ENCODE results near the gene CPAMD8.

CPAMD8 gene

DNA sequence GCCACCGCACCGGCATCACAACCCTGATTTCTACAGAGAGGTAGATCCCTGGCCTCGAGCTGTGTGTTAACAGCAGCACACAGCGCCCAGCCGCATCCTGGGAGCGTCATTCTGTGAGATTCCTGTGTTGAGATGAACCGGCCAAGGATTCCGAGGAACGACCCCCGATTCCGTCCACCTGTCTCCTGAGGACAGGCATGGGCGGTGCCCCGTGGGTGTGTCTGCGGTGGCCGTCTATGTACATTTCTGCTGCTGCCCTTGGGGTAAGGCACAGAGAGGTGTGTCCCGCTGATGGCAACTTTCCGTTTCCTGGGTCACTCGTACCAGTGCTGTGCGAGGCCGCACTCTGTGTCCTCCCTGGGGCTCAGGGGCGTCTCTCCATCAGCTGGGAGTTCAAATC is 153.9 kb downstream of the CPAMD8 start:
- peaks cover 11% of the 10 kb centered on the region for H3K9me3 ChIP-seq (ENCODE audit: low read length)
- no peak overlapping the region for H2AFZ ChIP-seq (ENCODE audit: low read depth, low read length)
- H3K4me3 ChIP-seq (ENCODE audit: low read length): no peak overlapping the region
- no peaks in the 10 kb centered on the region for H3K27me3 ChIP-seq (ENCODE audit: insufficient read depth, low read length)
- H3K4me1 ChIP-seq (ENCODE audit: insufficient read depth, low read length): no peaks in the 10 kb centered on the region
- peaks cover 66% of the 10 kb centered on the region for H3K36me3 ChIP-seq (ENCODE audit: insufficient read depth, low read length)

DNA sequence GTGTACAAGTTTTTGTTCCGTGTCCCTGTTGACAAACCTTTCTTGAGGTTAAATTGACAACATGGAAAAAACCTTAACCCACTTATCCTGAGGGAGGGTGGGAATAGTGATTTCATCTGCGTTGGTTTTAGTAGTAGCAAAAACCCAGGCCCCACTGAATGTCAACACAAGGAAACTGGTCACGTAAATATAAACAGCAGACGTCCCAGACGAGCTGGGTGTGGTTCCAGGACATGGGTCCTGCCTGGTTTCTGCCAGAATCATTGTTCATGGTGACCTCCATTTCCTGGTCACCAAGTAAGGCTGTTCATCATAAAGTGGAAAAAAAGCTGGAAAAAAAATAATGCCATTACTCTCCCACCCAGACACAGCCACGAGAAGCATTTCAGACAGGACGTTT is 154.7 kb downstream of the CPAMD8 start:
- peaks cover 9% of the 10 kb centered on the region for H3K9me3 ChIP-seq (ENCODE audit: low read length)
- no peak overlapping the region for H3K4me3 ChIP-seq (ENCODE audit: low read length)
- H3K27me3 ChIP-seq (ENCODE audit: insufficient read depth, low read length): no peaks in the 10 kb centered on the region
- H2AFZ ChIP-seq (ENCODE audit: low read depth, low read length): no peak overlapping the region
- no peaks in the 10 kb centered on the region for H3K4me1 ChIP-seq (ENCODE audit: insufficient read depth, low read length)
- H3K36me3 ChIP-seq (ENCODE audit: insufficient read depth, low read length): peaks cover 66% of the 10 kb centered on the region

DNA sequence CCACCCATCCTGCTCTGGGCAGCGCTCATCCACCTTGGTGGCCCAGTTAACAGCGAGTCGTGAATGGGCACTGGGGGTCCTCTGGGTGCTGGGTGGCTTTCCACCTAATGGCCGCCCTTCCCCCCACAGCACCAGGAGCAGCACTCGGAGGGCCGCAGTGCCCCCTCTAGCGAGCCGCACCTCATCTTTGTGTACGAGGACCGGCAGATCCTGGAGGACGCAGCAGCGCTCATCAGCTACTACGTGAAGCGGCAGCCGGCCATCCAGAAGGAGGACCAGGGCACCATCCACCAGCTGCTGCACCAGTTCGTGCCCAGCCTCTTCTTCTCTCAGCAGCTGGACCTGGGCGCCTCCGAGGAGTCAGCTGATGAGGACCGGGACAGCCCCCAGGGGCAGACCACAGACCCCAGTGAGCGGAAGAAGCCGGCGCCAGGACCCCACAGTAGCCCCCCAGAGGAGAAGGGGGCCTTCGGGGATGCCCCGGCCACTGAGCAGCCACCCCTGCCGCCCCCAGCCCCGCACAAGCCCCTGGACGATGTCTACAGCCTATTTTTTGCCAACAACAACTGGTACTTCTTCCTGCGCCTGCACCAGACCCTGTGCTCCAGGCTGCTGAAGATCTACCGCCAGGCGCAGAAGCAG is 157.2 kb downstream of the CPAMD8 start:
- Histone ChIP-seq H3K27me3 (ENCODE audit: insufficient read depth, low read length) (no peaks in the 10 kb centered on the region), H3K4me1 (ENCODE audit: insufficient read depth, low read length) (no peaks in the 10 kb centered on the region), H3K4me3 (ENCODE audit: low read length) (no peak overlapping the region), H2AFZ (ENCODE audit: low read depth, low read length) (no peak overlapping the region), H3K36me3 (ENCODE audit: insufficient read depth, low read length) (peaks cover 69% of the 10 kb centered on the region), H3K9me3 (ENCODE audit: low read length) (peaks cover 6% of the 10 kb centered on the region)

DNA sequence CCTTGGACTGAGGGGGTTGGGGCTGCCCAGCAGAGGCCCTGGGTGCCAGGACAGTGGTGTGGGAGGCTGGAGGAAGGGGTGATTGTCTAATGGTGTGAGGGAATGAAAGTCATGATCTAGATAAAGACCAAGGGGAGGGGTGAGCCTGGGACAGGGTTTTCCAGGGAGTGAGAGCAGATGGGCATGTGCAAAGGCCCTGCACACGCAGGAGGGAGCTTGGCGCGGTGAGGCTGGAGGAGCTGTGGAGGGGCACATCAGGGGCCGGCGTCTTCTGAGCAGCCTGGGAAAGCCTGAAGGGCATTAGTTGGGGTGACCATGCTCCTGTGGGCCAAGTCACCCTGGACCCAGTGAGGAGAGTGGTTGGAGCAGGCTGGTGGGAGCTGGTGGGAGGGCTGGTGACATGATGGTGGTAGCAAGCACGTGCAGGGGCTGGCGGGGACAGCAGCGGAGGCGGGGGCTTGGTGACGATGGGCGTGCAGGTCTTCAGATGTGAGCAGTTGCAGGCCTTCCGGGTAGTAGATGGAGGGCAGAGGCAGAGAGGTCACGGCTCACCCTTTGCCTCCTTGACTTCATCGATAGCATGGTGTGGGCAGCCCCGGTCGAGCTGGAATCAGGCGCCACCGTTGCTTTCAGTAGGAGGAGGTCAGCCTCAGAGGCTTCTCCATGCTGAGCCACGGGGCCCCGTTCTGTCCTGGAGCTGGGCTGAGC is 158.0 kb downstream of the CPAMD8 start:
- Histone ChIP-seq H3K9me3 (ENCODE audit: low read length) (peaks cover 4% of the 10 kb centered on the region), H3K4me1 (ENCODE audit: insufficient read depth, low read length) (no peaks in the 10 kb centered on the region), H2AFZ (ENCODE audit: low read depth, low read length) (no peak overlapping the region), H3K36me3 (ENCODE audit: insufficient read depth, low read length) (peaks cover 71% of the 10 kb centered on the region), H3K27me3 (ENCODE audit: insufficient read depth, low read length) (no peaks in the 10 kb centered on the region), H3K4me3 (ENCODE audit: low read length) (no peak overlapping the region)

DNA sequence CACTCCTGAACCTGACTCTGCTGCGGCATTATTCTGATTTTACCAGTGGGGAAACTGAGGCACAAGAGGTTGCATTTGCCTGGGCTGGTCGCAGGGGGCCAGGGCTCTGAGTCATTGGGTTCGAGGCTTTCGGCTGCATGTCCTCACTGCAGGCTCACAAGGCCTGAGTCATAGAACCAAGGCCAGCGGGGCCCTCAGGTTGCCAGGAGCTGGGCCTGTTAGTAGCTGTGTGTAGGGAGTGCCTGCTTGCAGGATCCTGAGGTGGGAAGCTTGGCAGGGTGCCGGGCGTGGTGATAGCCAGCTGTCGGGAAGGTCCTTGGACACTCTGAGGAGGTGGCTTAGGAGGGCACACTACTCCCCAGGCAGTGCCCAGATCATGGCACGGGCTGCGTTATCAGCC is 159.4 kb downstream of the CPAMD8 start:
- no peaks in the 10 kb centered on the region for H3K9me3 ChIP-seq (ENCODE audit: low read length)
- no peaks in the 10 kb centered on the region for H3K4me1 ChIP-seq (ENCODE audit: insufficient read depth, low read length)
- no peaks in the 10 kb centered on the region for H3K27me3 ChIP-seq (ENCODE audit: insufficient read depth, low read length)
- no peak overlapping the region for H2AFZ ChIP-seq (ENCODE audit: low read depth, low read length)
- H3K36me3 ChIP-seq (ENCODE audit: insufficient read depth, low read length): peaks cover 76% of the 10 kb centered on the region
- H3K4me3 ChIP-seq (ENCODE audit: low read length): no peak overlapping the region

DNA sequence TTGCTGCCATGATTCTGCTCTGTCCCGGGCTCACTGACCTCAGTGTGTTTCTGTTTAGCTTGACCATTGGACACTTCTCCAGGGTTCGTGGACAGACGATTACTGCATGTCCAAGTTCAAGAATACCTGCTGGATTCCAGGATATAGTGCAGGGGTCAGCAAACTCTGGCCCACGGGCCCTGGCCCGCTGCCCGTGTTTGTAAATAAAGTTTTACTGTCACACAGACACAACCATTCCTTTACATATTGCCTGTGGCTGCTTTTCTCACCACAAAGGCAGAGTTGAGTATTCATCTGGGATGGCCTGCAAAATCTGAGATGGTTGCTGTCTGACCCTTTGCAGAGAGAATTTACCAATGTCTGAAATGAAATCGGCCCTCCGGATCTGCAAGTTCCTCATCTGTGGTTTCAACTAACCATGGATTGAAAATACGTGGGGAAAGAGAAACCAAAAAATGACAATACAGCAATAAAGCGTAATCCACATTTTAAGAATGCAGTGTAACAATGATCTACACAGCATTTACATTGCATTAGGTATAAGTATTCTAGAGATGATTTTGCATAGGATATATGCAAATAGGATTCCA is 163.7 kb downstream of the CPAMD8 start:
- H3K4me1 ChIP-seq (ENCODE audit: insufficient read depth, low read length): no peaks in the 10 kb centered on the region
- H2AFZ ChIP-seq (ENCODE audit: low read depth, low read length): no peak overlapping the region
- no peak overlapping the region for H3K4me3 ChIP-seq (ENCODE audit: low read length)
- no peaks in the 10 kb centered on the region for H3K9me3 ChIP-seq (ENCODE audit: low read length)
- no peaks in the 10 kb centered on the region for H3K27me3 ChIP-seq (ENCODE audit: insufficient read depth, low read length)
- H3K36me3 ChIP-seq (ENCODE audit: insufficient read depth, low read length): peaks cover 58% of the 10 kb centered on the region

DNA sequence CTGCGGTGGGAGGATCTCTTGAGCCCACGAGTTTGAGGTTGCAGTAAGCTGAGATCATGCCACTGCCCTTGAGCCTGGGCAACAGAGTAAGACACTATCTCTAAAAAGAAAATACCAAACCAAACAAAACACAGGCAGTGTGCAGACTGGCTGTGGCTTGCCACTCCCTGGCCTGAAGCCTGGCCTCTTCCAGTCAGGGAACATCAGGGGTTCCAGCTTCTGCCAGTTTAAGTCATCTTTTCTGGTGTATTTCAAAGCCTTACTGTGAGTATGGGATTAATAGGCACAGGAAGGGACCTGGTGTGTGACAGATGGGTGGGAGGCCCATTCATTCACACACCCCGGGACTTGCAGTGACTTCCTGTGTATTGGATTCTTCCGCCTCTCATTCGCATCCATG is 164.8 kb downstream of the CPAMD8 start:
- Histone ChIP-seq H3K27me3 (ENCODE audit: insufficient read depth, low read length) (no peaks in the 10 kb centered on the region), H3K36me3 (ENCODE audit: insufficient read depth, low read length) (peaks cover 53% of the 10 kb centered on the region), H2AFZ (ENCODE audit: low read depth, low read length) (no peak overlapping the region), H3K4me1 (ENCODE audit: insufficient read depth, low read length) (no peaks in the 10 kb centered on the region), H3K9me3 (ENCODE audit: low read length) (no peaks in the 10 kb centered on the region), H3K4me3 (ENCODE audit: low read length) (no peak overlapping the region)

DNA sequence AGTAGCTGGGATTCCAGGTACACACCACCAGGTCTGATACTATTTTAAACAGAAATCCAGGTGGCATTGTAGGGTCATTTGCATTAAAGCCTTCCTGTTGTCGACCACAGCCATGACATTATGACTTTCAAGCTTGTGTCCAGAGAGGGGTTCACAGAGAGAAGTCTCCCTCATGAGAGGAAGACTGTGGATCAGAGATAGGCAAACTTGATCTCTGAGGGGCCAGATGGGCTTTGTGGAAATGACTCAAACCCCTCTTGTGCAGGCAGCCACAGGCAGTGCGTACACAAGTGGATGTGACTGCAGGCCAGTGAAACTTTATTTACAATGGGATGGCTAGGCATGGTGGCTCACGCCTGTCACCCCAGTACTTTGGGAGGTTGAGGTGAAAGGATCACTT is 165.6 kb downstream of the CPAMD8 start:
- Histone ChIP-seq H2AFZ (ENCODE audit: low read depth, low read length) (no peak overlapping the region), H3K4me1 (ENCODE audit: insufficient read depth, low read length) (no peaks in the 10 kb centered on the region), H3K36me3 (ENCODE audit: insufficient read depth, low read length) (peaks cover 49% of the 10 kb centered on the region), H3K27me3 (ENCODE audit: insufficient read depth, low read length) (no peaks in the 10 kb centered on the region), H3K4me3 (ENCODE audit: low read length) (no peak overlapping the region), H3K9me3 (ENCODE audit: low read length) (no peaks in the 10 kb centered on the region)

DNA sequence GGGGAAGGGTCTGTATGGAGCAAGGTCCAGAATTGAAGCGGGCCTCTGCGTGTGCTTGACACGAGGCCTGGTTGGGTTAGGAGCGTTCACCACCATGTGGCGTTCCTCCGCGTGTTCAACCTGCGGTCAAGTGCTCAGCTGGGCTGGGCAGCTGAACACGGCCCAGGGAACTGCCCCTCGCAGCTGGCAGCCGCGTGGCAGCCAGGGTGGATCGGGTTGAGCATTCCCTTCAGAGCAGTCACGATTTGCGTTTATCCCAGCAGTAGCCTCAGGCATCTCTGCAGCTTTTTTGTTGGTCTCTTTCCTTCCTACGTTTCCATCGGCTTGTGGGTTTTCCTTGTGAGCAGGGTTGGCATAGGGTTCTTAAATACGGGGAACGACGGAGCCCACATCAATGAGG is 166.5 kb downstream of the CPAMD8 start:
- Histone ChIP-seq H3K9me3 (ENCODE audit: low read length) (no peaks in the 10 kb centered on the region), H3K4me1 (ENCODE audit: insufficient read depth, low read length) (no peaks in the 10 kb centered on the region), H3K27me3 (ENCODE audit: insufficient read depth, low read length) (no peaks in the 10 kb centered on the region), H3K36me3 (ENCODE audit: insufficient read depth, low read length) (peaks cover 42% of the 10 kb centered on the region), H3K4me3 (ENCODE audit: low read length) (no peak overlapping the region), H2AFZ (ENCODE audit: low read depth, low read length) (no peak overlapping the region)

DNA sequence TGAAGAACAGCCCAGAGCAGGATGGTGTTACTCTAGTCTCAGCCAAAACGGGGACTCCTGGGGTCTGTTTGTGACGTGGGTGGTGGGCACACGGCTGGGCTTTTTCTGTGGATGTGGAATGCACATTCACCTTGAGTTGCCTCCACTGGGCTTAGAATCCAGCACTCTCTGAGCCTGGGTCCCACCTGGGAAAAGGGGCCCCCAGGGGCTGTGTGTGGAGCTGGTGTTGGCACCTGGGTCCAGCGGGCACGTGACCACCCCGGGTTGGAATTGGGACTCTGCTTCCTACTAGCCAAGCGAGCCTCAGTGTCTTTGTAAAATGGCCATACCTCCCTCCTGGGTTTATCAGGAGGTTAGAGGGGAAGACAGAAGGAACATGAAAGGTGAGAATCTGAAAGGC is 167.0 kb downstream of the CPAMD8 start:
- Histone ChIP-seq H3K9me3 (ENCODE audit: low read length) (no peaks in the 10 kb centered on the region), H3K4me3 (ENCODE audit: low read length) (no peak overlapping the region), H3K4me1 (ENCODE audit: insufficient read depth, low read length) (no peaks in the 10 kb centered on the region), H2AFZ (ENCODE audit: low read depth, low read length) (no peak overlapping the region), H3K27me3 (ENCODE audit: insufficient read depth, low read length) (no peaks in the 10 kb centered on the region), H3K36me3 (ENCODE audit: insufficient read depth, low read length) (peaks cover 45% of the 10 kb centered on the region)

DNA sequence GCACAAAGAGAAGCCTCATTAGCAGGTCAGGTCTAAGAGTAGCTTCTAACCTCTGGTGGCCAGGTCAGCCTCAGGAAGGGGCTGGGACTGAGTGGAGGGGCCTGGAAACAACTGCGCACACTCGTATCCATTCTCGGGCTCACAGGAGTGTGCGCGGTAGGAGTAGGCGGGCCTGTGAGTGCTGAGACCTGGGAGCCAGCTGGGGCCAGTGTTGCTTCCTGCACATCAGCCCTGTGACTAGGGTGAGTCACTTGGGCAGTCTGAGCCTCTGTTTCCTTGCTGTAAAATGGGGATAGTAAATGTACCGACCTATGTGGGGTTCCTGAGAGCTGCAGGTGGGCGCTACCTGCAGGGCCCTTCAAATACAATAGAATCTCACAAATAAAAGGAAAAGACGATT is 170.5 kb downstream of the CPAMD8 start:
- Histone ChIP-seq H3K4me1 (ENCODE audit: insufficient read depth, low read length) (no peaks in the 10 kb centered on the region), H2AFZ (ENCODE audit: low read depth, low read length) (no peak overlapping the region), H3K4me3 (ENCODE audit: low read length) (no peak overlapping the region), H3K27me3 (ENCODE audit: insufficient read depth, low read length) (no peaks in the 10 kb centered on the region), H3K36me3 (ENCODE audit: insufficient read depth, low read length) (peaks cover 60% of the 10 kb centered on the region), H3K9me3 (ENCODE audit: low read length) (no peaks in the 10 kb centered on the region)

DNA sequence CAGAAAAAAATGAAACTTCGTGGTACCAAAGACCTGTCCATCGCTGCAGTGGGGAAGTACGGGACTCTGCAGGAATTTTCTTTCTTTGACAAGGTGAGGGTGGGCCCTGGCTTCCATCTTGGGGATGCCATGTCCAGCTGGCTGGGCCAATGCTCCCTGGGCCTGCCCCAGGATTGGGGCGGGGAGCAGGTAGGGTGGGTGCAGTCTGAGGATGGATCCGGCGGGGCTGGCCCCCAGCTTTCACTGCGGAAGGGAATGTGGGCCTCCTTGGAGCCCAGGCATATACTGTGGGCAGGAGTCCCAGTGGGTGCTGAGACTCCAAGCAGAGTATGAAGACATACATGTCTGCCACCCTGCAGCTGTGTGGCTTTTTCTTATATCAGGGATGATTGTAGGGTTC is 173.5 kb downstream of the CPAMD8 start:
- Histone ChIP-seq H3K9me3 (ENCODE audit: low read length) (no peaks in the 10 kb centered on the region), H2AFZ (ENCODE audit: low read depth, low read length) (no peak overlapping the region), H3K27me3 (ENCODE audit: insufficient read depth, low read length) (no peaks in the 10 kb centered on the region), H3K4me3 (ENCODE audit: low read length) (no peak overlapping the region), H3K4me1 (ENCODE audit: insufficient read depth, low read length) (no peaks in the 10 kb centered on the region), H3K36me3 (ENCODE audit: insufficient read depth, low read length) (peaks cover 75% of the 10 kb centered on the region)

DNA sequence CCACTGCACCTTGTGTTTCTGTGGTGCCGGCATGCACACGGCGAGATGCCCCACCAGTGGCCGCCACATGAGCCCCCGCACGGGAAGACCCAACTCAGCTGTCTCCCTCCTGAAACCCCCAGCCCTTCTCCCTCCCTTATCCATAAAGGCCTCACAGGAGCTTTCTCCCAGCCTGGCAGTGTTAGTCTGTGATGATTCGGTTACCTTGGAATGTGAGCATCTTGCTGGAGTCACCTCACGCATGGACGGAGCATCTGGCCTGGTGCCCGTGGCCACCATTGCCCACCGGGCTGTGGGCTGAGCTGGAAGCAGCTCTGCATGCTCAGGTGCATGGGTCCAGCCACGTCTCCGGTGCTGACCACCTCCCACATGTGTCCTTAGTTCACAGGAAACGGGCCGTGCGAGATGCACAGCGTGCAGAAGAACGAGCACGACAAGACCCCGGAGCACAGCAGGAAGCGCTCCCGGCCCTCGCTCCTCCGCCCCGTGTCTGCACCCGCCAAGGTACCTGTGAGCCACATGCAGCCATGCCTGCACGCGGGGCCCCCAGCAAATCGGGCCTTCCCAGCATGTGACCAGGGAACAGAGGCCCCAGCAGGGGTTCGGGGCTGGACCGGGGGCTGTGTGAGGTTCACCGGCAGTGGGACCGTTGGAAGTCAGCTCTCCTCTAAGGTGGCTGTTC is 175.4 kb downstream of the CPAMD8 start:
- H3K9me3 ChIP-seq (ENCODE audit: low read length): no peaks in the 10 kb centered on the region
- H3K4me3 ChIP-seq (ENCODE audit: low read length): no peak overlapping the region
- no peaks in the 10 kb centered on the region for H3K27me3 ChIP-seq (ENCODE audit: insufficient read depth, low read length)
- no peaks in the 10 kb centered on the region for H3K4me1 ChIP-seq (ENCODE audit: insufficient read depth, low read length)
- H2AFZ ChIP-seq (ENCODE audit: low read depth, low read length): no peak overlapping the region
- H3K36me3 ChIP-seq (ENCODE audit: insufficient read depth, low read length): peaks cover 86% of the 10 kb centered on the region

All from neuron (in vitro differentiated cells).